ENCODE measurements around the gene TXNDC17.

Gene TXNDC17

DNA sequence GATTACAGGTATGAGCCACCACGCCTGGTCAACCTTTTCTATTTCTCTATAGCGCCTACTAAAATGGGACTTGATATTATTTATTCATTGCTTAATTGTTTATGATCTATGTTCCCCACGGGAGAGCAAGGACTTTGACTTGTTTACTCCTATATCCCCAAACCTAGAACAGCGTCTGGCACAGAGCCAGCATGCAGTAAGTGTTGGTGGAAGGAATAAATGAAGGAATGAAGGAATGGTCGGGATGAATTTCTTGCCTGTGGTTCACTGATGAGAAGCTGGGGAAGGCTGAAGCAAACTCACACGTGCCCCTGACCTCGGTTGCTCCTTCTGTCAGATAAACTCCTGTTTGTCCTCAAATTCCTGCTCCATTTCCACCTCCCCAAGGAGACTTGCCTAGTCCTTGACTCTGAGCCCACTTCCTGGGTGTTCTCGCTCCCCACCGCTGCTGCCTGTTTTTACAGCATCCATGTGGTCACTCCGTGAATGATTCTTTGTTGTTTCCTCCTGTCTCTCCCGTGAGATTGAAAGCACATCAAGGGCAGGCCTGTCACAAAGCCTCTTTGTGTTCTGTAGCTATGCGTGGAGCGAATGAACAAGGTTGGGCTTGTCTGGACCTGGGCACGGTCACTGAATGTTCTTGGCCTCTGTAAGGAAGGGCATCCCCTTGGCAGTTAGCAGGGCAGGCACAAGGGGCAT, 28.0 kb downstream of the TXNDC17 start:
- TF ChIP-seq GATA2 (IDR thresholded peaks at IDR 0.05; ENCODE audit: low read depth, low read length) = no peak
- no peak for TF ChIP-seq GATA3 (IDR thresholded peaks at IDR 0.05; ENCODE audit: low read depth, low read length)

DNA sequence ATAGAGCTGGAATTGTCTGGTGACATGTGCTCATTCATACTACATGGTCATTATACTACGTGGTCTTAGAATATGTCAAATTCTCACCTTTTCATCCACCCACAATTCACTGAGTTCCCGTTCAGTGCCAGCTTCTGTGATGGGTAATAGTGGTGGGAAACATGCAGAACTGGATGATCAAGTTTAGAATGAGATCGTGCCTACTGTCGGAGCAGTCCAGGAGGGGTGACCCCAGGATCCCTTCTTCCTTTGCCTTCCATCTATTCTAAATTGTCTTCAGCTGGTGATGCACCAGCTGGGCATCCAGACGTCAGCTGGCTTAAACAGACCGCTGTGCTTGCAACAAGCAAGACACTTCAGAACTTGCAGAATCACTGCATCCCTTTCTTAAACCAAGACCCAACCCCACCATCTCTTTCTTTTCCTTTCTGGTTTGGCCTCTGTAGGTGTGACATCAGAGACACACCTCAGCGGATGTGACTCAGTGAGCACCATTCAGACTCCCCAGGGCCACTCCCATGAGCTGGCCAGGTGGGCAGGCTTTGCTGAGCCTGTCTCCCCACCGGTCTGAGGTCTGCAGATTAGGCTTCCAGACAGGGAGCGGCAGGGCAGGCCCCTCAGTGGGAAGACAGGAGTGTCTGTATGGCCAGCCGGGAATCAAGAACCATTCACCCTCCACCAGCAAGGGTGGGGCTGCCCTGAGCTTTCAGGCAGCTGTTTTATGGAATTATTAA, 28.8 kb downstream of the TXNDC17 start:
- TF ChIP-seq GATA3 (IDR thresholded peaks at IDR 0.05; ENCODE audit: low read depth, low read length) (no peak), GATA2 (IDR thresholded peaks at IDR 0.05; ENCODE audit: low read depth, low read length) (no peak)

DNA sequence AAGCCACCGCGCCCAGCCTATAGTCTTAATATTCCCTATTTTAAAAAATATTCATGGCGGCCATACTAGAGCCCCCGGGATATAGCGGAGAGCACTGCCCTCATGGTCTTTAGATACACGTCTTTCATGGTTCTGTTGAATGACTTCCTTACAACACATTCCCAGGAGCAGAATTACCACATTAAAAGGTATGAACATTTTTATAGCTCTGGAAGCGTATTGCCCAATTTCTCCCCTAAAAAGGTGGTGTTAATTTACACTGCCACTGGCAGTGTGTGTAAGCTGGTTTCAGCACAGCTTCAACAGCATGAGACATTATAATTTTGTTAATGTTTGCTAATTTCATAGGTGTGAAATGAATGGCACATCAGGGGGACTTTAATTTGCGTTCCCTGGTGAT, 29.7 kb downstream of the TXNDC17 start:
- TF ChIP-seq GATA2 (IDR thresholded peaks at IDR 0.05; ENCODE audit: low read depth, low read length) (no peak), GATA3 (IDR thresholded peaks at IDR 0.05; ENCODE audit: low read depth, low read length) (no peak)

DNA sequence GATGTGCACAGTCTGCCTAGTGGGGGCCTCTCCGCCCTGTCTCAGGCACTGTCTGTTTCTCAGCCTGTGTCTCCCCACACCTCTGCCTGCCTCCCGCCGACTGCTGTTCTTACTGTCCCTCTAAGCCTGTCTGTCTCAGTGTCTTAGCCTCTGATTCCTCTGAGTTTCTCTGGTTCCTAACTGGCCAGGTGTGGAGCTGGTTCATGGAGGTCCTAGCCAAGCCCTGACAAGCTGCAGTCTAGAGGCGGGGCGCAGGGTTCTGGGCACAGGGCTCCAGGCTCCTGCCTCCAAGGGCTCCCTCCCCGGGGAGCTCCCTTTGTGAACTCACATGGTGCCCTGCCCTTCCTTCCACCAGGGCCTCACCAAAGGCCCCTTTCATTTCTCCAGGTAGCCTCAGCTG, 30.1 kb downstream of the TXNDC17 start:
- no peak for TF ChIP-seq GATA2 (IDR thresholded peaks at IDR 0.05; ENCODE audit: low read depth, low read length)
- TF ChIP-seq GATA3 (IDR thresholded peaks at IDR 0.05; ENCODE audit: low read depth, low read length) = no peak

DNA sequence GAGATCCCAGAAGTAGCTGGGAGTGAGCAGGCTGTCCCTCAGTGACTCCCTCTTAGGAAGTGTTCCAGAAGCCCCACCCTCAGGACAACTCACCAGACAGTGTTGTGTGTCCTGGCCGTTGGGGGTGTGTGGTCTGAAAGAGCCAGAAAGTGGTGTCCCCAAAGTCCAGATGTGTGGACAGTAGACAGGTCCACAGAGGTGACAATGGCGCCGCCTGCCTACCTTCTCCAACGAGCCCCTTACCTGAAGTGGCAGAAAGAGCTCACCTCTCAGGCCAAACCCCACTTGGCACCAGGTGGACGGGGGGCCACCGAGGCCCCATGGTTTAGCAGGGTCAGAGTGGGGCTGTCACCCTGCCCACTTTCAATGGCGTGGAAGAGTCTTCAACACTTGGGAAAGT, 30.6 kb downstream of the TXNDC17 start:
- TF ChIP-seq GATA3 (IDR thresholded peaks at IDR 0.05; ENCODE audit: low read depth, low read length) = no peak
- TF ChIP-seq GATA2 (IDR thresholded peaks at IDR 0.05; ENCODE audit: low read depth, low read length) = no peak

DNA sequence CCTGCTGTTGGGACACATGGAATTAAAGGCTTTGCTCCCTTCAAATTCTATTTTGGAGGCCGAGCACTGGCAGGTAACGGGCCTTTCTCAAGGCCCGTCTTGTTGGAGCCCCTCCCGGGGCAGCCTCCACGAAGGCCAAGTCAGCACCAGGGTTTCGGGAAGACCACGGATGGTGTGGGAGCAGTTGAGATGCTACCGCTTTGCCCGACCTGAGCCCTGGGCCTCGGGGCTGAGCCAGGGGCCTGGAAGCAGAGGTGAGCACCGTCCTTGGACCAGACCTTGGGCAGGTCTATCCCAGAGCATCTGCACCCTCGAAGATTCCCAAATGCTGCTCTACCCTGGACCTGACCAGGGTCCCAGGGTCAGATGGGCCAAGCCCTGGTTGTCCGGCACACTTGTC, 33.7 kb downstream of the TXNDC17 start:
- TF ChIP-seq GATA3 (IDR thresholded peaks at IDR 0.05; ENCODE audit: low read depth, low read length) = no peak
- no peak for TF ChIP-seq GATA2 (IDR thresholded peaks at IDR 0.05; ENCODE audit: low read depth, low read length)

DNA sequence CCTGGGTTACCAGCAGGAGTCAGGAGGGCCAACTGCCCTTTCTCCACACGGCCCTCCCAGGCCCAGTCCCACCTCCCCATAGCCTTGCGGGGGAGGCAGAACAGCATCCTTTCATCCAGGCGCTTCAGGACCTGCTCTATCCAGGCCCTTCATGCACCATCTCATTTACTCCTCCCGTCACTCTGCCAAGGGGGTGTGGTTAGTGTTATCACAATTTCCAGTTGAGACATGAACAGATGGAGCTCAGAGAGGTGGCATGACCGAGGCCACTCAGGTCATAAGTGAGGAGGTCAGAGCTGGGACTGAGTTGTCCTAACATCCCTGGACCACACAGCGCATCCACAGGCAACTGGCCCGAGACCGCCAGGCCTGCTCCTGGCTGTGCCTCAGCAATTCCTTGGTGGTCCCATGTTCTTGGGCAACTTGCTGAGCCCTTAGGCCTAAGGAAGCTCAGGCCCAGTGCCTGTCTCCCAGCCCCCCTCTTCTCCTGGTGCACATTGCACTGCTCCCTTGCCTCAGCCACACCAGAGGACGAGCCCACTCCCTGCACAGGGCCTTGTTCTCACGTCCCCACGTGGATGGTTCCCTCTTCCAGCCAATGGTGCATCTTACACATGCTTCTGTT, 34.5 kb downstream of the TXNDC17 start:
- TF ChIP-seq GATA2 (IDR thresholded peaks at IDR 0.05; ENCODE audit: low read depth, low read length) = no peak
- TF ChIP-seq GATA3 (IDR thresholded peaks at IDR 0.05; ENCODE audit: low read depth, low read length) = no peak

DNA sequence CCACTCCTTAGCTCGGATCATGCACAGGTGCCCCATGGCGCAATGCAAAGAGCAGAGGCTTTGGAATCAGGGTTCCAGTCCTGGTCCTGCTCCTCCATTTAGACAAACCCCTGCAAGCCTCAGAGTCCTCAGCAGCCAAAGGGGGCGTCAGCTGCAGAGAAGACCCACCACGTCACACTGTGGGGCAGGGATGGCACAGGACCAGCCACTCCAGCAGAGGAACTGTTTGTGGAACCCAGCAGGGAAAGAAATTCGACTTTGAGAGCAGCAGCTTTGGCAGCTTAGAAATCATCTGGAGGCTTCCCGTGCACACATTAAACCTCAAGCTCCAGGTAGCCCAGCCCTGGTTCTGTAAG, 35.9 kb downstream of the TXNDC17 start:
- no peak for TF ChIP-seq GATA2 (IDR thresholded peaks at IDR 0.05; ENCODE audit: low read depth, low read length)
- TF ChIP-seq GATA3 (IDR thresholded peaks at IDR 0.05; ENCODE audit: low read depth, low read length) = no peak

DNA sequence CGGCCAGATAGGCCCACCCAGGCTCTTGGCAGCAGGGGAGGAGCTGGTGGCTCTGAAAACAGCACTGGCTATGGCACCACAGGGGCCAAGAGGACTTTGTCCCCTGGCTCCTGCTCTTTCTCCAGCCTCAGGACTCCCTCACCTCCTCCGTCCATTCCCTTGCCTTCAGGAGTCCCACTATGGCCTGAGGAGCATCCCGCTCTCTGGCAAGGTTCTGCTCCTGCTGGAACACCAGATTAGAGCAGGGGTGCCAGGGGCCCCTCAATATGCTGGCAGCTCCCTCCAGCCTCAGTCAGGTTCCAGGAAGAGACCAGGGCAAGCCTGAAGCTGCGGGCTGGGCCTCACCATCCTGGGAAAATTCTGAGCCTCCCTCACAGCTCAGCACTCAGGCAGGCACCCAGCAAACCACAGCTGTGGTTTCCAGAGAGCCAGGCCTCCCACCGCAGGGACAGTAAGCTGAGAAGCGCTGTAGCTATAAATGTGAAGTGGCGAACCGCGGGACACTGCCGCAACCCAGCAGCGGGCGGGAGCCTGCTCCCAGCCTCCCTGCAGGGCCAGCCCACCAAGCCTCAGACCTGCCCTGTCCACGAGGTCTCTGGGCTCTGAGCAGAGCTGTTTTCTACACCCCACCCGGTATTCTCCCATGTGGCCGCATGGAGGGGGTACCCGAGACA, 36.4 kb downstream of the TXNDC17 start:
- no peak for TF ChIP-seq GATA2 (IDR thresholded peaks at IDR 0.05; ENCODE audit: low read depth, low read length)
- TF ChIP-seq GATA3 (IDR thresholded peaks at IDR 0.05; ENCODE audit: low read depth, low read length) = no peak

DNA sequence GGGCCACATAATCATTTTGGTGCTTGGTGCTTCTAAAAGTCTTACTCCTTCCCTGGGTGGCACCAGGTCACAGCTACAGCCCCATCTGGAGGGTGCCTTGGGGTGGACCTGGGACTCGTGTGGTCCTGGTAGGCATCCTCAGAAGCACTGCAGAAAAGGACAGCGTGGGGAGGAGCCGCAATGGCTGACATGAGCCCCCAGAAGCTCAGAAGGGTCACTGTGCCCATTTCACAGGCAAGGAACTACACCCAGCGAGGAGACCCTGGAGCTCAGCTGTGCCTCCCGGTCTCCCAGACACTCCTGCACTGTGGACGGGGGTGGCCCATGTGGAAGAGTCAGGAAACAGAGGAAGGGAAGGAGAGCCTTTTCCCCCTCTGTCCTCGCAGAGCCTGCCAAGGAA, 37.1 kb downstream of the TXNDC17 start:
- TF ChIP-seq GATA2 (IDR thresholded peaks at IDR 0.05; ENCODE audit: low read depth, low read length) (no peak), GATA3 (IDR thresholded peaks at IDR 0.05; ENCODE audit: low read depth, low read length) (no peak)

DNA sequence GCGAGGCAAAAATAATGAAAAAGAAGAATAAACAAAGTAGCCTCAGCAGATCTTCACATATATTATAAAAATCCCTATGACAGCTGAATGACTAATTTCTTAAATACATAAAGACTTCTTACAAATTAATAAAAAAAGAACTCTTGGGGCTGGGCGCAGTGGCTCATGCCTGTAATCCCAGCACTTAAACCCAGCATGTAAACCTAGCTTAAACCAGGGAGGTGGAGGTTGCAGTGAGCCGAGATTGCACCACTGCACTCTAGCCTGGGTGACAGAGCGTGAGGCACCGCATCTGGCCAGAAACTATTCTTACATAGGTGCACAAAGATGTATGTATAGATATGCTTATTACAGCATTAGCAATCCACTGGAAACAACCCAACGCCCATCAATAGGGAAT, 38.4 kb downstream of the TXNDC17 start:
- no peak for TF ChIP-seq GATA2 (IDR thresholded peaks at IDR 0.05; ENCODE audit: low read depth, low read length)
- no peak for TF ChIP-seq GATA3 (IDR thresholded peaks at IDR 0.05; ENCODE audit: low read depth, low read length)

DNA sequence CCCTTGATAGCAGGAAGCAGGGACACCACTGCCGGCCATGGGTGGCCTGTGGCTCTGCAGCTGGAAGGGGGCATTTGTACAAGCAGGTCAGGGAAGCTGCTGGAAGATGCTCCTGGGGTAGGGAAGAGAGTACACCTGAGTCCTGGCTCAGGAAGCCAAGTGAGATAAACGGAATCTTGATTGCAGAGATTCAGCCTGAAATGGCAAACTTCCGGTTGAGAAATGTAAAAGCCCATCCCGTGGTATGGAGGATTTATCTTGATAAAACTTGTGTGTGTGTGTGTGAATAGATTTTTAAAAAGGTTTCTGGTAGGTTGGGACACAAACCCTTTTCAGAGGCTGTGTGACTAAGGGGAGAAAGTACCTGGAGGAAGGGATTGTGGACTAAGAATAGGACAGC, 40.3 kb downstream of the TXNDC17 start:
- TF ChIP-seq GATA2 (IDR thresholded peaks at IDR 0.05; ENCODE audit: low read depth, low read length) (no peak), GATA3 (IDR thresholded peaks at IDR 0.05; ENCODE audit: low read depth, low read length) (no peak)

DNA sequence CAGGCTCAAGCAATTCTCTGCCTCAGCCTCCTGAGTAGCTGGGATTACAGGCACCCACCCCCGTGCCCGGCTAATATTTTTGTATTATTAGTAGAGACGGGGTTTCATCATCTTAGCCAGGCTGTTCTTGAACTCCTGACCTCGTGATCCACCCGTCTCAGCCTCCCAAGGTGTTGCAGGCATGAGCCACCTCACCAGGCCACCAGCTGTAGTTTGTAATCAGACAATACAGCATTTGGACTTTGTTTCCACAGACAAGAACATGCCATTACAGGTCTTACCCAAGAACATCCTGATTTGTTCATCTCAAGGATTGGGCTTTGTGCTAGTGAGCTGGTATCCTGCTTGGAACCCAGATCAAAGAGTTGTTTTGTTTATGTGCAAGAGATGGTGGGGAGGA, 40.8 kb downstream of the TXNDC17 start:
- TF ChIP-seq GATA3 (IDR thresholded peaks at IDR 0.05; ENCODE audit: low read depth, low read length) (no peak), GATA2 (IDR thresholded peaks at IDR 0.05; ENCODE audit: low read depth, low read length) (no peak)

DNA sequence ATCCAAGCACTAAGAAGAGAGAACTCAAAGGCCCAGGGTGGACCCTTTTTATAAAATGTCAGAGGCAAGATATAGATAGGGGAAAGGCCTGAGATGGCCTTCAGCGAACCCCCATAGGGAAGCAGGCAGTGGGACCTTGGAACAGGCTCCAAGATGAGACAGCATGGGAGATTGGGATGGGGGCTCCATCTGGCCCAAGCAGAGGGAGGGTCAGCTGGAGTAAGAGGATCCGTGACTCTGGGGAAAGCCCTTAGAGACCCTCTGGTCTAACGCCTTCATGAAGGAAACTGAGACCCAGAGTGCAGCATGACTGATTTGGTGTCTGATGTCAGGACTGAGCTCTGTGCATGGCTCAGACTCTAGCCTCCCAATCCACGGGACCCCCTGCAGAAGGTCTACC, 41.5 kb downstream of the TXNDC17 start:
- TF ChIP-seq GATA2 (IDR thresholded peaks at IDR 0.05; ENCODE audit: low read depth, low read length) = no peak
- TF ChIP-seq GATA3 (IDR thresholded peaks at IDR 0.05; ENCODE audit: low read depth, low read length) = no peak
